CD4-positive, alpha-beta T cell treated with Interleukin-10 for 1 hour (primary cell): Measurements from ENCODE around the gene RGL2.
A peak's percentile ranks its signal among the peaks of the same experiment; 100 is the strongest.
"Not testable (repeated sequence)": the region's sequence is repeated elsewhere in the genome, so short reads cannot be mapped to it uniquely, and the experiment has no call there.

ENCODE experiments used
- DNase-seq: peaks from one replicate; pipeline ENCODE4 v3.0.0-alpha.2; 2020

The RGL2 gene, protein sequence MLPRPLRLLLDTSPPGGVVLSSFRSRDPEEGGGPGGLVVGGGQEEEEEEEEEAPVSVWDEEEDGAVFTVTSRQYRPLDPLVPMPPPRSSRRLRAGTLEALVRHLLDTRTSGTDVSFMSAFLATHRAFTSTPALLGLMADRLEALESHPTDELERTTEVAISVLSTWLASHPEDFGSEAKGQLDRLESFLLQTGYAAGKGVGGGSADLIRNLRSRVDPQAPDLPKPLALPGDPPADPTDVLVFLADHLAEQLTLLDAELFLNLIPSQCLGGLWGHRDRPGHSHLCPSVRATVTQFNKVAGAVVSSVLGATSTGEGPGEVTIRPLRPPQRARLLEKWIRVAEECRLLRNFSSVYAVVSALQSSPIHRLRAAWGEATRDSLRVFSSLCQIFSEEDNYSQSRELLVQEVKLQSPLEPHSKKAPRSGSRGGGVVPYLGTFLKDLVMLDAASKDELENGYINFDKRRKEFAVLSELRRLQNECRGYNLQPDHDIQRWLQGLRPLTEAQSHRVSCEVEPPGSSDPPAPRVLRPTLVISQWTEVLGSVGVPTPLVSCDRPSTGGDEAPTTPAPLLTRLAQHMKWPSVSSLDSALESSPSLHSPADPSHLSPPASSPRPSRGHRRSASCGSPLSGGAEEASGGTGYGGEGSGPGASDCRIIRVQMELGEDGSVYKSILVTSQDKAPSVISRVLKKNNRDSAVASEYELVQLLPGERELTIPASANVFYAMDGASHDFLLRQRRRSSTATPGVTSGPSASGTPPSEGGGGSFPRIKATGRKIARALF

DNA sequence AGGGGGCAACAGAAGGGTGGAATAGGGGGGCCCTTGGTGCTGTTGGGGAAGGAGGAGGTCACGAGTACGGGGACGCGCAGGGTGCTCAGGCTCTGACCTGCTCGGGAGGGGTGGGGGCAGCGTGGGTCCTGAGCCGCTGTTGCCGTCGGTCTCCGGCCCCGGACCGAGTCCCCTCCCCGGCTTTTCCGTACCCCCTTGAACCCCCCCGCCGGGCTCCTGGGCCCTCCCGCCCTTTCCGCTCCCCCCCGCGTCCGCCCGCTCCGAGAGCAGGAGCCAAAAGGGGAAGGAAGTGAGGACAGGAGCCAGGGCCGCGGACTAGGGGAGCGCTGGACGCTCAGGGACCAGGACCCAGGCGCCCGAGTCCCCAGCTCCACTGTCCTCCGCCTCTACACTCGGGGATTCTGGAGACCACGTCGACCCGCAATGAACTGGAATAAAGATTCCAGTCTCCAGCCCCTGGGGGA lies at the start of gene RGL2:
Gene RGL2, minus strand, starts transcription at position 170 of the 464 bp plus-strand sequence. CDS start 332 bp downstream, outside the sequence.
- peak; percentile 74 for DNase-seq

DNA sequence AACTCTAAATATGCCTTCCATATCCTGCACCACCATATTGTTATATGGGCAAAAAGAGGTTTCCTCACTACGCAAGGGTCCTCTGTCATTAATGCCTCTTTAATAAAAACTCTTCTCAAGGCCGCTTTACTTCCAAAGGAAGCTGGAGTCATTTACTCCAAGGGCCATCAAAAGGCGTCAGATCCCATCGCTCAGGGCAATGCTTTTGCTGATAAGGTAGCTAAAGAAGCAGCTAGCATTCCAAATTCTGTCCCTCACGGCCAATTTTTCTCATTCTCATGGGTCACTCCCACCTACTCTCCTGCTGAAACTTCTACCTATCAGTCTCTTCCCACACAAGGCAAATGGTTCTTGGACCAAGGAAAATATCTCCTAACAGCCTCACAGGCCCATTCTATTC lies 49.1 kb upstream of the RGL2 start:
- DNase-seq, result no peak

DNA sequence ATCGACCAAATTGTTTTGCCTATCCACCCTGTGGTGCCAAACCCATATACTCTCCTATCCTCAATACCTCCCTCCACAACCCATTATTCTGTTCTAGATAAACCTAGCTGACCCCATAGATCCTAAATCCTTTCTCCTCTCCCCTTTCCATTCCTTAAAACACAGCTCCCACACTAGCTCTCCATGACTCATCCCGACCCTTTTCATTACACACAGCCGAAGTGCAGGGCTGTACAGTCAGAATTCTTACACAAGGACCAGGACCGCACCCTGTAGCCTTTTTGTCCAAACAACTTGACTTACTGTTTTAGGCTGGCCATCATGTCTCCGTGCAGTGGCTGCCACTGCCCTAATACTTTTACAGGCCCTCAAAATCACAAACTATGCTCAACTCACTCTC lies 48.2 kb upstream of the RGL2 start:
- DNase-seq, result not testable (repeated sequence)

DNA sequence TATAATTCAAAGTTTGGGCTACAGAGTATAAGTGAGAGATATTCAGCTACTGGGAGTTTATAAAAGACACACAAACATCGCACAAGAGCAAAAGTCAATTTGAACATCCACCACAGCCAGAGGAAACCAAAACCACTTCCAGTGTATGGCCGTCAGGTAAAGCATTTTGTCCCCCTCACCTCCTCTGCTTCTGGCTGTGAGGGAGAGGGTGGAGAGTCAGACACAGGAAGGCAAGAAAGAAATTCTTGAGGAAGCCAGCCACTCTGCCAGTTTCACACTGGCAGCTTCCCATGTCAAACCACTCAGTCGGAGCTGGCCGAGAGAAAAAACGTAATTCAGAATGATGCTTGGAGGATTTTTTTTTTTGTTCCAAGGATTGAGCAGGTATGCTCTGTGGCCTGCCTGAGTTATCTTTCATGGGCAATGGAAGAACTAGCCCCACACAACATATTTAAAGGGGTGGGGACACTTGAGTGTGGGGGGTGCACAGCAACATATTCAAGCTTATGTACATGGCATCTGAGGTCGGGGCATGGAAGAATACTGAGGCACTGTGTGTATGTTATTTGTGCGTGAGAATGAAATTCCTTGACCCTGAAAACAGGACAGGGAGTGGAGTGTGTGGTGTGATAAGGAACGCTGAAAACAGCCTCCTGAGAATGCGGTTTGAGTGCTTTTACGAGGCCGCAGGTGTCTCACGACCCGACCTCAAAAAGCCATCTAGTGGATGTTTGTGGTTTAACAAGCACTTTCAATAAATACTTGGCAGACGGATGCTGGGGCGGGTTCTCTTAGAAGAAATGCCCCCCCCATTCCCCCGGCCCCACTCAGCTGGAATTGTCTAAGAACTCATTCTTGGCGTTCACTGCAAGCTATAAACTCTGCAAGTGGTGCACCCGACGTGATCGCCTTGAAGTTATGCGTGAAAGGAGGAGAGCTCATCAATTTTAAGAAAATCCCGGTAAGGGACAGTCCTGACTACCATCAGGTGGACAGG lies 46.3 kb upstream of the RGL2 start:
- DNase-seq, result peak; percentile 89

DNA sequence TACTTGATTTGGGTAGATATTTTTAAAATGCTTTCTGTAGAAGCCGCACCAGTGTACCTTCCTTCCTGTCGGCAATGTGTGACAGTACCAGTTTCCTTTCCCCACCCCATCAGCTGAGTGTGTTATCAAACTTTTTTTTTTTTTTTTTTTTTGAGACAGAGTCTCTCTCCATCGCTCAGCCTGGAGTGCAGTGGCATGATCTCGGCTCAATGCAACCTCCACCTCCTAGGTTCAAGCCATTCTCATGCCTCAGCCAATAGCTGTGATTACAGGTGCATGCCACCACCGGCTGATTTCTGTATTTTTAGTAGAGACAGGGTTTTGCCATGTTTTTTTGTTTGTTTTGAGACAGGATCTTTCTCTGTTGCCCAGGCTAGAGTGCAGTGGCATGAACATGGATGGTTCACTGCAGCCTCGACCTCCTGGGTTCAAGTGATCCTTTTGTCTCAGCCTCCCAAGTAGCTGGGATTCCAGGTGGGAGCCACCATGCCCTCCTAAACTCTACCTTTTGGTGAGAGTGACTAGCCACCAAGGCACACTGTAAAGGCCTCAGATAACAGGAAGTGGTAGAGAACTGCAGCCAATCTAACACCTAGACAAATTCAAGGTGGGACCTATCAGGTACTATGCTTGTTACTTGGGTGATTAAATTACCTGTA lies 45.3 kb upstream of the RGL2 start:
- peak; percentile 88 for DNase-seq

DNA sequence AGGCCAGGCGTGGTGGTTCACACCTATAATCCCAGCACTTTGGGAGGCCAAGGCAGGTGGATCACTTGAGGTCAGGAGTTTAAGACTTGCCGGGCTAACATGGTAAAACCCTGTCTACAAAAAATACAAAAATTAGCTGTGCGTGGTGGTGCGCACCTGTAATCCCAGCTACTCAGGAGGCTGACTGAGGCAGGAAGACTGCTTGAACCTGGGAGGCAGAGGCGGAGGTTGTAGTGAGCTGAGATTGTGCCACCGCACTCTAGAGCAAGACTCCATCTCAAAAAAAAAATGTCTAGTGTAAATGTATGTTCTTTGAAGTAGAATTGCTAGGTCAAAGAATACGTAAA lies 44.8 kb upstream of the RGL2 start:
- DNase-seq, result not testable (repeated sequence)

DNA sequence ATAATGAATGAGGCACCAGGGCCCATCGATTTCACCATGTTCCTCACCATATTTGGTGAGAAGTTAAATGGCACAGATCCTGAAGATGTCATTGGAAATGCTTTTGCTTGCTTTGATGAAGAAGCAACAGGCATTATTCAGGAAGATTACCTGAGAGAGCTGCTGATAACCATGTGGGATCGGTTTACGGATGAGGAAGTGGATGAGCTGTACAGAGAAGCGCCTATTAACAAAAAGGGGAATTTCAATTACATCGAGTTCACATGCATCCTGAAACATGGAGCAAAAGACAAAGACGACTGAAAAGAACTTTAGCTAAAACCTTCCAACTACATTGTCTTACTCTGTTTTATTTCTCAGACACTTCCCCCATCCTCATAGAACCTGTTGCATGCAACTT lies 40.5 kb upstream of the RGL2 start:
- DNase-seq, result no peak

DNA sequence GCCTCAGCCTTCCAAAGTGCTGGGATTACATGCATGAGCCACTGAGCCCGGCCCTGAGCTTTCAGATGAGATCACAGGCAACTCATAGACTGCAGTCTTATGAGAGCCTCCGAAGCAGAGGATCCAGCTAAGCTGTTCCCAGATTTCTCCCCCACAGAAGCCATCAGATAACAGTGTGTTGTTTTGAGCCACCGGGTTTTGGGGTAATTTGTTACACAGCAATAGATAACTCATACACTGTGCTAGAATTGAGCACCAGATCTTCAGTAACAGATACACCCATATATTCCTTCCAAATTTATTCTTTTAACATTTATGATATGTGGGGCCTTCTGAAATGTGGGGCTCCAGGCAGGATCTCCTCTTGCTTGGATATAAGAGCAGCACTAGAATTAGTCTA lies 37.8 kb upstream of the RGL2 start:
- DNase-seq, result no peak

DNA sequence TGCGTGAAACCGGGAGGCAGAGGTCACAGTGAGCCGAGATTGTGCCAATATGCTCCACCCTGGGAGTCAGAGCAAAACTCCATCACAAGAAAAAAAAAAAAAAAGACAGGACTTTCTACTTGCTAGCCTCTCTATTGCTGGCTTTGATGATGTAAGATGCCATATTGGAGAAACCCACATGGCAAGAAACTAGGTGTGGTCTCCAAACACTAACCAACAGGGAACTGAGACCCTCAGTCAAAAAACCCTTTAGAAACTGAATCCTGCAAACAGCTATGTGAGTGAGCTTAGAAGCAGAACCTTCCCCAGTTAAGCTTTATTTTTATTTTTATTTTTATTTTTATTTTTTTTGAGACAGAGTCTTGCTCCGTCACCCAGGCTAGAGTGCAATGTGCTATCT lies 37.2 kb upstream of the RGL2 start:
- DNase-seq, result no peak

DNA sequence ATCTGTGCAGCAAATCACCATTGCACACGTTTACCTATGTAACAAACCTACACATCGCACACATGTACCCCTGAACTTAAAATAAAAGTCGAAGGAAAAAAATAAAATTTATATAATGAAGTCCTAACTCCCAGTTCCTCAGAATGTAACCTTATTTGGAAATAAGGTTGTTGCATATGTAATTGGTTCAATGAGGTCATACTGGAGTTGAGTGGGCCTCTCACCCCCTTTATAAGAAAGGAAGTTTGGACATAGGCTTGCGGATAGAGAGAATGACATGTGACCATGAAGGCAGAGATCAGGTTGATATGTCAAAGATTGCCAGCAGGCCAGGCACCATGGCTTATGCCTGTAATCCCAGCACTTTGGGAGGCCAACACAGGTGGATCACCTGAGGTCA lies 34.9 kb upstream of the RGL2 start:
- no peak for DNase-seq

DNA sequence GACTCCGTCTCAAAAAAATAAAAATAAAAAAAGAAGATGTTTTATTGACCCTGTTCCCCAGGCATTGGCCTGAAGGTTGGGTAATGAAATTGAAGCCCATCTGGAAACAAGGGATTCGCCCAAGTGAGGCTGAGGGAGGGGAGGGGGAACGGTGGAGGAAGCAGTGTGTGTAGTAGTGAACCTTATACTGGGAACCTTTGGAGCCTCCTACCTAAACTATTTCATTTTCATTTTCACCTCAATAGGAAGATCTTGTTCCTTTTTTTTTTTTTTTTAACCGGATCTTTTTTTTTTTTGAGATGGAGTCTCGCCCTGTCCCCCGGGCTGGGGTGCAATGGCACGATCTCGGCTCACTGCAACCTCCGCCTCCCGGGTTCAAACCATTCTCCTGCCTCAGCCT lies 32.0 kb upstream of the RGL2 start:
- DNase-seq, result no peak

DNA sequence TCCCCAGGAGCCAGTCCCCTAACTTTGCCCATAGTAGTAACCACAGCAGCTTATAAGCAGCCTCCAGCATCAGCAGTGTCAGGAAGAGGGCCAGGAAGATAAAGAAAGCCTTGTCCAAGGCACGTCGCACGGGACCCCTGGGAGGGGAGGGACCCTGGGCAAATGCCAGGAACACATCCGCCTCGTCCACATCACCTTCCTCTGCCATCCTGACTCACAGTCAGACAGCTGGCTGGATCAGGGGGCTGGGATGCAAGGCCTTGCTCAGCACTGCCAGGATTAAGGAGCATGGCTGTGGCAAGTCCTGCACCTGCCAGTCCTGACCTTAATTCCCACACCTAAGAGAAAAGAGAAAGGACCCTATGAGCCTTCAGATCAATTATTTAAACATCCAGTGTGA lies 30.3 kb upstream of the RGL2 start:
- DNase-seq, result no peak

DNA sequence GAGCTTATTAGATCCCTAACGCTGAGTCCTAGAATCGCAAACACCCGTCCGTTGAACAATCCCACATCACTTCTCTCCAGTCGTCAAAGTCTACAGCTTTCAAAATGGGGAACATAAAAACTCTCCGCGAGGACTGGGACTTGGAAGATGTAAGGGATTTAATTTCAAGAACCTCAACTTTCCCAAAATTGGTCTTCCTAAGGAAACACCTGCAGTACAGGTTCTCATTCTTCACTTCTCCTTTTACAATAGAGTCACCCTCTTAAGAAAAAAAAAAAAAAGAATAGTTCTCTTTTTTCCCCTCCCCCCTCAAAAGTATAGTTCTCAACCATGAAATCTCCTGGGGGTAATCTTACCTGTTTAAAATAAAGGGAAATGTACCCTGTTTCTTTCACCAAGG lies 25.4 kb upstream of the RGL2 start:
- DNase-seq, result no peak

DNA sequence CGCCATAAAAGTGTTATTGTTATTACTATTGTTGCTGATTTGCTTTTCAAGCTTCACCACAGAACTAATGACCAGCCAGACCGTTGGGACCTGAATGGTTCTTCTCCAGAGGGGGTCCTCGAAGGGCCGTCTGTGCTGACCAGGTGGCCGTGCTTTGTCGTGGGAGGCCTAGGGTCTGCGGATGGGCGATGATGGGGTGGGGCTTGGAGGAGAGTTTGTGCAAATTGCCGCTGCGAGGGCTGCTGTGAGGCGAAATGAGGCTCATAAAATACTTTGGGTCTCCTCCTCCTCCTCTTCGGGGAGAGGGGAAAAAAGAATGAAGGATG lies 24.8 kb upstream of the RGL2 start:
- DNase-seq, result no peak

DNA sequence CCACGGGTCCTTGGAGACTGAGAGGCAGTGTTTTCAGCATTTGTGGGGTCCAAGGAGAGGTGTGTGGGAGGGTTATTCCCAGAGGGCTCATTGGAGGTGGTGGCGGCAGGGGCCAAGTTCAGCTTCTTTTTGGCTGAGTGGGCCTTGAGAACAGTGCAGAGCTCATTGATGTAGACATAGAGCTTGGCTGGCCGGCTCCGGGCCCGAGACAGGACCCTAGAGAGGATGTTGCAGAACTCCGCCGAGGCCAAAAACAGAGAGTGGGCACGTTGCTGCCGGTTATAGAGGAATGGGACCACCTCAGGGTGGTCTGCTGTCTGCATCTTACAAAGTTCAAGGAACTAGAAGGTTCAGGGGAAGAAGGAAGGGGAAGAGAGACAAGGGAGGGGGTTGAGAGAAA lies 22.5 kb upstream of the RGL2 start:
- DNase-seq, result no peak

DNA sequence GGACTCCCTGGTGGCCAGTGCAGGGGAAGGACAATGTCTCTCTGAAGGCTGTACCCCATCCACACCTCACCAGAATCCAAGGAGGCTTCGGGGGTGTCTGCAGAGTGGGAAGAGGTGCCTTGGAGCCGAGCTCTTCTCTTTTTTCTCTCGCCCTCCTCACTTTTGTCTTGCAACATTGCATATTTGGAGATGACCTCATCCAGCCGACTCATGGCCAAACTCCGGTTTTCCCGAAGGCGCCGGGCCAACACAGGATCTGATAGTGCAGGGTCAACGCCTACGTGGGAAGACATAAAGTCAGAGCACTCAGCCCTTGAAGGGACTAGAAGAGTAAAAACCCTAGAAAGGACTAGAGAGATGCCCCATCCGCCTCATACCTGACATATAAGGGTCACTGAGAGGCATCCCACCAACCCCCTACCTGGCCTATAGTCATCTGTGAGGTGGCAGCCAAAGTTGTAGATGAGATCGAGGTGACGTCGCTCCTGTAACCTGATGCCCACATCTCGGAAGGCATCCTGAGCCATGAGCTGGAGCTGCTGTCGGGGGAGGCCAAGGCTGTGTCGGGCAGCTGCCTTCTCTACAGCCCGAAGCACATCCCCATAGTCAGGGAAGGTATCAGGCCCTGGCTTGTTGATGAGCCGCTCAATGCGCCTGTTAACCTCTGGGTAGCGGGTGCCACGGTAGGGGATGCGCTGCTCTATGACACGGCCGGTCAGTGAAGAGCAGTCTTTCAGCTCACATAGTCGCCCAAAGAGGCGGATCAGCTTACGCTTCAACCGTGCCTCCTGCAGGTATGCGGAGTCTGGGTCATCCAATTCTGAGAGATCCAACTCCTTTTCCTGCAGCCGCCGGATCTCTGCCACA lies 21.8 kb upstream of the RGL2 start:
- no peak for DNase-seq

DNA sequence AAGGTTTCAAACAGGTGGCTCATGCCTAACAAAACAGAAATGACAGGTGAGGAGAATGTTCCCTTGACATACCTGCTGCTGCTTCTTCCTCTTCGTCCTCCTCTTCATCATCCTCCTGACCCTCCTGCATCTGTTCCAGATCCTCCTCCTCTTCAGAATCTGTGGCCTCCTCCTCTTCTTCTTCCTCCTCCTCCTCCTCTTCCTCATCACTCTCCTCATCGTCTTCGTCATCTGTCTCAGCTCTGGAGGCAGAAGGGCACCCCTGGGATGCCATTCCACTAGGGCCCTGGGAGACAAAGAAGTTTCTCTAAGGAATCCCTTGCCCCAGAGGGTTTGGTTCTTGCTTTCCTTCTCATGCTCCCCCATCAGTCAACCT lies 21.2 kb upstream of the RGL2 start:
- no peak for DNase-seq

DNA sequence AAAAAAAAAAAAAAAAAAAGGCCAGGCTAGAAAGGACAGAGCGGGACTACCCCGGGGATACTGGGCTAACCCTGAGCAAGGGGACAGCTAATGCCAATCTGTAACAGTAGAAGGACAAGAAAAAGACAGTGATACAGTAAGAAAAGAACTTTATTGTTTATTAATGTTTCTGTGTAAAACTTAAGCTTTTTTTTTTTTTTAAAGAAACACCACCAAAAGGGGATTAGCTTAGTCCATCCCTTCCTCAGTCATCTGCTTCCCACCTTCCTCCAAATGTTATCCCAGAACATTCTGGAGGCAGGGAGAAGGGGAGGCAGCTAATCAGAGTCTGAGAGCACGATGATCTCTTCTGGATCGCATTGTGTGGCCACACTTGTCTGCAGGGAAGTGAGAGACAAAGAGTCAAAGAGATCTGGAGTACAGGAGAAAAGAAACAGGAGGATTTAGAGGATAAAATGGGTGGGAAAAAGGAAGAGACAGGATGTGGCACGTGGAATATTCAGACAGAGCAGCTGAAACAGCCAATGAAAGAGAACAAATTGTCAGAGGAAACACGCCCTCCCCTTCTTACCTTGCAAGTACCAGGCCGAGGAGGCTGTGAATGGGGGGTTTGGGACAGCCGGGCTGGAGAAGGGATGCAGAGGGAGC lies 19.8 kb upstream of the RGL2 start:
- no peak for DNase-seq

DNA sequence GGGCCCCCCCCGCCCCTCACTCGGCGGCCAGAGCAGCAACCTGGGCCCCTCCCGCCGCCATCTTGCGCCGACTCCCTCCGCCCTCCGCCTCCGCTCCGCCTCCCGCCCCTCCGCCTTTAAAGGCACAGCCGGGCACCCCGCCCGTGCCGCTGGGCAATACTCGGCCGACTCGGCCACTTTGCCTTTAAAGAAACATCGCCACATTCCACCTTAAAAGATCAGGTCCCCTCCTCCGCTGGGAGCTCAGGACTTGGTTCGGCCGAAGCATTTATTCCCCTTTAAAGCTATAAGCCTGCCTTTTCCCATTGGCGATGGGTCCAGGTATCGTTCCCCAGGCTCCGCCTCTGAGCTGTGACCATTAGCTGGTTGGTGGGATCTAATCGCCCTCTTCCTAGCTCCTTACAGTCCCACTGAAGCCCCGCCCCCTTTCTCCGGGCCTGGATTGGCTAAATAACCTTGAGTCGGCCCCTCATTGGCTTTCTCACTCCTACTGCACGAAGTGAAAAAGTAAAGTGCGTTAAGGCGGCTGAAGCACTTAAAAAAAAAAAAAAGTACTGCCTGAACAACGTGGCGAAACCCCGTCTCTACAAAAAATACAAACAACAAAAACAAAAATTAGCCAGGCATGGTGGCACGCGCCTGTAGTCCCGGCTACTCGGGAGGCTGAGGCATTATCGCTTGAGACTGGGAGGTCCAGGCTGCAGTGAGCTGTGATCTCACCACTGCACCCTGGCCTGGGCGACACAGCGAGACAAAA lies 19.1 kb upstream of the RGL2 start, which contains the start of gene ZBTB22:
Gene ZBTB22, minus strand, starts transcription at position 76 of the 757 bp plus-strand sequence. CDS start 828 bp downstream, outside the sequence.
- peak; percentile 97 for DNase-seq

DNA sequence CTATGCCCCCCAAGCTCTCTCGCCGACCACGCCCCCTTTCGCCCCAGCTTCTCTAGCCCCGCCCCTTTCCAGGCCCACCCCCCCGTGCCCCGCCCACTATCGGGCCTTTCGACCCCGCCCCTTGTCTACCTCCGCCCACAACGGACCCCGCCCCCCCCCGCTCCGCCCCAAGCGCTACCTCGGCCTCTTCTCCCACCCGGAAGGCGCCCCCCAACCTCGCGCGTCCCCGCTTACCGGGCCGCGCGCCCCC lies 18.6 kb upstream of the RGL2 start:
- no peak for DNase-seq
